K562 (cell line): ENCODE results near the gene ST3GAL5. TPM values are rescaled to one million over a fixed set of nuclear protein-coding genes. Genes with fewer than 3 reads are reported as not detected.

ENCODE experiments used
- ATAC-seq: fragments of 200-7000 bp; cut with Tn5 transposase; 3 replicates; pipeline ENCODE4 v1.9.1; 2020; ENCODE audit warnings: moderate library complexity
- BruUV-seq: library from RNA; stranded (reverse); fragments of 400-500 nt; replicated peaks from 2 replicates; lab custom pipeline; 2021; lab: Mats Ljungman, UMichigan
- CTCF ChIA-PET: fragments of 300-600 bp; formaldehyde crosslinking; extraction: SDS; loops from one replicate; lab custom pipeline; 2021; ENCODE audit warnings: low intra/inter-chr PET ratio; lab: Yijun Ruan, JAX
- POLR2A ChIA-PET: fragments of 300-600, 350-650 bp; sonication (Branson Sonifier 250); formaldehyde crosslinking; extraction: SDS; loops from one replicate; lab custom pipeline; 2021; ENCODE audit warnings: antibody characterized with exemption, inconsistent platforms; lab: Yijun Ruan, JAX
- DNase-seq, 4 experiments: peaks; one replicate each; pipeline versions ENCODE4 v3.0.0 to v3.0.0-alpha.2; 2011 to 2018; ENCODE audit warnings: low spot score in 3 of 4, mixed read lengths in 3 of 4; ENCODE audit errors: extremely low read depth in 1 of 4
- FAIRE-seq: peaks from 2 replicates; lab custom pipeline; 2011; peaks lifted over from hg19 to GRCh38; lab: Jason Lieb, UNC
- H2AFZ ChIP-seq: 2 replicates; pipeline ENCODE4 v1.6.0; 2011; ENCODE audit warnings: low read depth, low read length, control low read depth, inconsistent platforms
- H3K27ac ChIP-seq: fragments of 200-600 bp; 3 replicates; pipeline ENCODE4 v1.8.0; 2011; ENCODE audit warnings: low read depth, mild to moderate bottlenecking, control low read depth, inconsistent platforms, low read length, moderate library complexity, mixed read lengths; ENCODE audit errors: extremely low read depth
- H3K27me3 ChIP-seq, 2 experiments: fragments of 300-600 bp in 1 of 2; 2 replicates in 1 of 2; 3 replicates in 1 of 2; pipeline versions ENCODE4 v1.6.0 to v1.8.0; 2011; ENCODE audit warnings: inconsistent platforms in 2 of 2, low read length in 2 of 2, mild to moderate bottlenecking in 1 of 2, mixed read lengths in 1 of 2, moderate library complexity in 1 of 2; ENCODE audit not compliant: control insufficient read depth in 2 of 2, insufficient read depth in 2 of 2
- H3K36me3 ChIP-seq: fragments of 300-600 bp; 3 replicates; pipeline ENCODE4 v1.8.0; 2011; ENCODE audit warnings: mild to moderate bottlenecking, low read length, inconsistent platforms; ENCODE audit not compliant: control insufficient read depth, insufficient read depth
- H3K4me1 ChIP-seq, 2 experiments: fragments of 200-600 bp in 1 of 2; replicated peaks in 1 of 2; 2 replicates in 1 of 2; 3 replicates in 1 of 2; pipeline versions ENCODE4 v1.5.1 to v1.8.0; 2011; ENCODE audit warnings: inconsistent platforms in 2 of 2, low read length in 2 of 2, mild to moderate bottlenecking in 1 of 2, mixed read lengths in 1 of 2, moderate library complexity in 1 of 2; ENCODE audit not compliant: control insufficient read depth in 2 of 2, insufficient read depth in 2 of 2
- H3K4me2 ChIP-seq: 2 replicates; pipeline ENCODE4 v1.6.1; 2011; ENCODE audit warnings: low read length, control low read depth, inconsistent platforms, mixed read lengths; ENCODE audit not compliant: insufficient read depth
- H3K4me3 ChIP-seq: fragments of 200-600 bp; sonication (generic), shearing (Covaris generic); 2 replicates; pipeline ENCODE4 v1.5.1; 2016; ENCODE audit warnings: control low read depth, inconsistent platforms
- H3K79me2 ChIP-seq: fragments of 200-600 bp; 3 replicates; pipeline ENCODE4 v1.8.0; 2011; ENCODE audit warnings: low read length, inconsistent platforms; ENCODE audit not compliant: control insufficient read depth, insufficient read depth
- H3K9ac ChIP-seq, 2 experiments: 2 replicates each; pipeline versions ENCODE4 v1.6.0 to v1.6.1; 2011; ENCODE audit warnings: low read depth in 2 of 2, low read length in 2 of 2, control low read depth in 1 of 2, inconsistent platforms in 1 of 2, mild to moderate bottlenecking in 1 of 2, mixed read lengths in 1 of 2; ENCODE audit not compliant: insufficient read depth in 1 of 2
- H3K9me1 ChIP-seq: one replicate; pipeline ENCODE4 v1.6.0; 2011; ENCODE audit warnings: inconsistent platforms, mild to moderate bottlenecking, low read length, moderate library complexity; ENCODE audit not compliant: control insufficient read depth, insufficient read depth
- H3K9me3 ChIP-seq: replicated peaks from 2 replicates; pipeline ENCODE4 v1.5.1; 2011; ENCODE audit warnings: low read depth, low read length, inconsistent platforms; ENCODE audit not compliant: control insufficient read depth, insufficient read depth
- H4K20me1 ChIP-seq: replicated peaks from 2 replicates; pipeline ENCODE4 v1.6.1; 2011; ENCODE audit warnings: low read length, inconsistent platforms, mixed read lengths; ENCODE audit not compliant: control insufficient read depth, insufficient read depth
- RAD21 ChIP-seq, 2 experiments: fragments of 250-450 bp in 1 of 2; fragments of 450-650 bp in 1 of 2; sonication (Bioruptor Pico) in 1 of 2; formaldehyde crosslinking in 1 of 2; IDR thresholded peaks in 1 of 2; conservative IDR thresholded peaks in 1 of 2; 2 replicates each; pipeline versions ENCODE4 v1.4.0 to v1.8.0; 2020 to 2022; ENCODE audit warnings: mild to moderate bottlenecking in 2 of 2, moderate library complexity in 1 of 2
- SMC3 ChIP-seq: conservative IDR thresholded peaks from 2 replicates; pipeline ENCODE4 v1.6.1; 2011; ENCODE audit warnings: low read depth, low read length, improper control_type of control experiment; ENCODE audit not compliant: insufficient read depth
- WGBS: fragments of 100-300 bp; shearing (Covaris generic); methylation state at CpG from one replicate; pipeline ENCODE4 v1.1.6; 2016; ENCODE audit warnings: low coverage, mixed read lengths; ENCODE audit not compliant: insufficient coverage; ENCODE audit errors: missing lambda C conversion rate; 5-methylcytosine and 5-hydroxymethylcytosine counted together
- in situ Hi-C: fragments of 300-500 bp; cut with MboI; formaldehyde crosslinking; loops from 4 replicates; pipeline ENCODE4 v1.15.0; 2018; ENCODE audit warnings: inconsistent platforms, mixed read lengths
- intact Hi-C: fragments of 100-400 bp; cut with micrococcal nuclease; formaldehyde crosslinking; loops from 2 replicates; pipeline ENCODE4 v1.14.2; 2022
- polyA plus RNA-seq, 8 experiments: library from polyadenylated mRNA; depleted of rRNA in 4 of 8; stranded (reverse) in 5 of 8; unstranded in 3 of 8; fragments of >200 nt; fragmentation: Nextera tagmentation in 2 of 8; fragmentation: Illumina TruSeq in 1 of 8; extraction: Ambion mirVana in 2 of 8; extraction: Trizol in 1 of 8; gene quantifications; 2 replicates each; pipeline versions ENCODE4 v1.2.1 to v1.2.3, GENCODE V29; 2011 to 2014; ENCODE audit warnings: inconsistent platforms in 1 of 8, missing spikeins in 1 of 8
- total RNA-seq, 7 experiments: library from RNA; depleted of rRNA in 6 of 7; stranded (reverse); fragments of >200 nt in 6 of 7; fragmentation: Illumina TruSeq in 2 of 7; extraction: Trizol in 2 of 7; gene quantifications; 2 replicates each; pipeline versions ENCODE4 v1.2.1 to v1.2.3, GENCODE V29; 2011 to 2021; ENCODE audit warnings: low replicate concordance in 1 of 7
- TF ChIP-seq, protein P1 (sequence below), 3 experiments: IDR thresholded peaks in 2 of 3; conservative IDR thresholded peaks in 1 of 3; 2 replicates each; pipeline ENCODE4 v1.5.1; 2011 to 2012; ENCODE audit warnings: low read length in 3 of 3, mild to moderate bottlenecking in 3 of 3, control low read depth in 2 of 3, improper control_type of control experiment in 1 of 3, inconsistent platforms in 1 of 3, low read depth in 1 of 3, mixed read lengths in 1 of 3, moderate library complexity in 1 of 3; ENCODE audit not compliant: insufficient read depth in 2 of 3
- TF ChIP-seq, protein P2 (sequence below), 2 experiments: fragments of 200-800 bp in 1 of 2; sonication (Bioruptor generic) in 1 of 2; sonication (generic) in 1 of 2; formaldehyde crosslinking in 1 of 2; IDR thresholded peaks in 1 of 2; conservative IDR thresholded peaks in 1 of 2; 2 replicates each; pipeline versions ENCODE4 v1.5.0 to v1.6.1; 2016 to 2020; ENCODE audit warnings: missing compliant biosample characterization in 1 of 2, missing genetic modification characterization in 1 of 2, missing genetic modification reagents in 1 of 2
- TF ChIP-seq, protein P3 (sequence below), 2 experiments: fragments of 450-650 bp in 1 of 2; sonication (generic) in 1 of 2; formaldehyde crosslinking in 1 of 2; IDR thresholded peaks; 2 replicates each; pipeline versions ENCODE4 v1.7.1 to v1.9.0; 2016 to 2022; ENCODE audit warnings: inconsistent platforms in 1 of 2, mild to moderate bottlenecking in 1 of 2, missing genetic modification reagents in 1 of 2

Gene ST3GAL5
- total and polyA plus RNA-seq, 9 of the 15 experiments (the other 6 are each of a cell fraction or from before 2014, with no cell fraction given): 1.6 to 10.0 (median 4.2) TPM

DNA sequence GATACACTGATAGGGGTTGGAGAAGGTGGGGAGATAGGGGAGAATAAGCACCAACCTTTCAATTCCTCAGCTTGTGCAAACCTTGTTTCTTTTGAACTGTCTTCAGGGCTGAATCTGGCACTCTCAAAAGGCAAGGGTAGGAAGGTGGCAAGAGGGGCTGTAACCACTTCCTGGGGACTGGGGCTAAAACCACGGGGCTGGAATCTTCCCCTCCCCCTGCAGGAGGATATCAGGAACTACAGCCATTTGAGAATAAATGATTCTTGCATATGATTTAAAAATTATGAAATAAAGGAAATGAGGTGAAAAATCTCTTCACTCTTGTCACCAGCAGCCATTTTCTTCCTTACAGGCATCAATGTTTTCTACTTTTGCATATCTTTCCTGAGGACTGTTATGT lies 84.2 kb downstream of the ST3GAL5 start:
- ATAC-seq: peak; percentile 74
- no peaks in the 10 kb centered on the region for H3K9me1 ChIP-seq
- POLR2A ChIA-PET: interaction anchor here (0.6 kb wide), 1 partner anchor 189 kb away, joined by 3 read pairs; no protein-coding TSS in a partner anchor
- DNase-seq: peak; percentile 29 to 70 (median 66)
- intact Hi-C loops: loop anchor here (2.0 kb wide), 1 partner anchor 76 kb away; no protein-coding TSS in a partner anchor
- H3K79me2 ChIP-seq: no peaks in the 10 kb centered on the region
- H3K4me2 ChIP-seq: no peak overlapping the region
- TF ChIP-seq, protein P1, sequence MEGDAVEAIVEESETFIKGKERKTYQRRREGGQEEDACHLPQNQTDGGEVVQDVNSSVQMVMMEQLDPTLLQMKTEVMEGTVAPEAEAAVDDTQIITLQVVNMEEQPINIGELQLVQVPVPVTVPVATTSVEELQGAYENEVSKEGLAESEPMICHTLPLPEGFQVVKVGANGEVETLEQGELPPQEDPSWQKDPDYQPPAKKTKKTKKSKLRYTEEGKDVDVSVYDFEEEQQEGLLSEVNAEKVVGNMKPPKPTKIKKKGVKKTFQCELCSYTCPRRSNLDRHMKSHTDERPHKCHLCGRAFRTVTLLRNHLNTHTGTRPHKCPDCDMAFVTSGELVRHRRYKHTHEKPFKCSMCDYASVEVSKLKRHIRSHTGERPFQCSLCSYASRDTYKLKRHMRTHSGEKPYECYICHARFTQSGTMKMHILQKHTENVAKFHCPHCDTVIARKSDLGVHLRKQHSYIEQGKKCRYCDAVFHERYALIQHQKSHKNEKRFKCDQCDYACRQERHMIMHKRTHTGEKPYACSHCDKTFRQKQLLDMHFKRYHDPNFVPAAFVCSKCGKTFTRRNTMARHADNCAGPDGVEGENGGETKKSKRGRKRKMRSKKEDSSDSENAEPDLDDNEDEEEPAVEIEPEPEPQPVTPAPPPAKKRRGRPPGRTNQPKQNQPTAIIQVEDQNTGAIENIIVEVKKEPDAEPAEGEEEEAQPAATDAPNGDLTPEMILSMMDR (IDR thresholded peaks at IDR 0.05 in 2 of 3, conservative IDR thresholded peaks at IDR 0.05 in 1 of 3; ENCODE audit: insufficient read depth in 2 of 3, low read depth in 1 of 3, low read length in 3 of 3): peak; percentile 55 to 70 (median 67)
- TF ChIP-seq, protein P2, sequence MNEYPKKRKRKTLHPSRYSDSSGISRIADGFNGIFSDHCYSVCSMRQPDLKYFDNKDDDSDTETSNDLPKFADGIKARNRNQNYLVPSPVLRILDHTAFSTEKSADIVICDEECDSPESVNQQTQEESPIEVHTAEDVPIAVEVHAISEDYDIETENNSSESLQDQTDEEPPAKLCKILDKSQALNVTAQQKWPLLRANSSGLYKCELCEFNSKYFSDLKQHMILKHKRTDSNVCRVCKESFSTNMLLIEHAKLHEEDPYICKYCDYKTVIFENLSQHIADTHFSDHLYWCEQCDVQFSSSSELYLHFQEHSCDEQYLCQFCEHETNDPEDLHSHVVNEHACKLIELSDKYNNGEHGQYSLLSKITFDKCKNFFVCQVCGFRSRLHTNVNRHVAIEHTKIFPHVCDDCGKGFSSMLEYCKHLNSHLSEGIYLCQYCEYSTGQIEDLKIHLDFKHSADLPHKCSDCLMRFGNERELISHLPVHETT (CRISPR knock-in tag; conservative IDR thresholded peaks at IDR 0.05 in 1 of 2, IDR thresholded peaks at IDR 0.05 in 1 of 2): no peak
- TF ChIP-seq, protein P3, sequence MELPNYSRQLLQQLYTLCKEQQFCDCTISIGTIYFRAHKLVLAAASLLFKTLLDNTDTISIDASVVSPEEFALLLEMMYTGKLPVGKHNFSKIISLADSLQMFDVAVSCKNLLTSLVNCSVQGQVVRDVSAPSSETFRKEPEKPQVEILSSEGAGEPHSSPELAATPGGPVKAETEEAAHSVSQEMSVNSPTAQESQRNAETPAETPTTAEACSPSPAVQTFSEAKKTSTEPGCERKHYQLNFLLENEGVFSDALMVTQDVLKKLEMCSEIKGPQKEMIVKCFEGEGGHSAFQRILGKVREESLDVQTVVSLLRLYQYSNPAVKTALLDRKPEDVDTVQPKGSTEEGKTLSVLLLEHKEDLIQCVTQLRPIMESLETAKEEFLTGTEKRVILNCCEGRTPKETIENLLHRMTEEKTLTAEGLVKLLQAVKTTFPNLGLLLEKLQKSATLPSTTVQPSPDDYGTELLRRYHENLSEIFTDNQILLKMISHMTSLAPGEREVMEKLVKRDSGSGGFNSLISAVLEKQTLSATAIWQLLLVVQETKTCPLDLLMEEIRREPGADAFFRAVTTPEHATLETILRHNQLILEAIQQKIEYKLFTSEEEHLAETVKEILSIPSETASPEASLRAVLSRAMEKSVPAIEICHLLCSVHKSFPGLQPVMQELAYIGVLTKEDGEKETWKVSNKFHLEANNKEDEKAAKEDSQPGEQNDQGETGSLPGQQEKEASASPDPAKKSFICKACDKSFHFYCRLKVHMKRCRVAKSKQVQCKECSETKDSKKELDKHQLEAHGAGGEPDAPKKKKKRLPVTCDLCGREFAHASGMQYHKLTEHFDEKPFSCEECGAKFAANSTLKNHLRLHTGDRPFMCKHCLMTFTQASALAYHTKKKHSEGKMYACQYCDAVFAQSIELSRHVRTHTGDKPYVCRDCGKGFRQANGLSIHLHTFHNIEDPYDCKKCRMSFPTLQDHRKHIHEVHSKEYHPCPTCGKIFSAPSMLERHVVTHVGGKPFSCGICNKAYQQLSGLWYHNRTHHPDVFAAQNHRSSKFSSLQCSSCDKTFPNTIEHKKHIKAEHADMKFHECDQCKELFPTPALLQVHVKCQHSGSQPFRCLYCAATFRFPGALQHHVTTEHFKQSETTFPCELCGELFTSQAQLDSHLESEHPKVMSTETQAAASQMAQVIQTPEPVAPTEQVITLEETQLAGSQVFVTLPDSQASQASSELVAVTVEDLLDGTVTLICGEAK (IDR thresholded peaks at IDR 0.05): no peak
- TF ChIP-seq, protein P3 (CRISPR knock-in tag; IDR thresholded peaks at IDR 0.05): no peak
- TF ChIP-seq SMC3 (0 out of 2 replicates have a peak, but pooled peaks have one; percentile 26), RAD21 (CRISPR knock-in tag; conservative IDR thresholded peaks at IDR 0.05 in 1 of 2, IDR thresholded peaks at IDR 0.05 in 1 of 2) (peak in 1 of 2 experiments; percentile 43; a peak in 2 of 4 replicates)
- TF ChIP-seq, all 486 proteins: peak for 3
- H3K36me3 ChIP-seq: no peaks in the 10 kb centered on the region
- H3K4me3 ChIP-seq: no peak overlapping the region
- H3K4me1 ChIP-seq: no peaks in the 10 kb centered on the region
- in situ Hi-C loops: no loop called here
- H3K9ac ChIP-seq: no peak overlapping the region
- BruUV-seq: no TSS peak
- H2AFZ ChIP-seq: no peak overlapping the region
- H3K27me3 ChIP-seq: peaks cover 3 to 8% of the 10 kb centered on the region in 2 experiments; a peak in 3 of 5 replicates
- 0% methylated on average over 1 of the region's 1 CpG for WGBS
- peak; percentile 82 for FAIRE-seq
- 0 out of 2 replicates have a peak, but pooled peaks cover 2% of the 10 kb centered on the region for H3K9me3 ChIP-seq
- CTCF ChIA-PET: interaction anchor here (0.8 kb wide), 1 partner anchor 75 kb away, joined by 4 read pairs; no protein-coding TSS in a partner anchor
- H3K27ac ChIP-seq: no peak overlapping the region
- H4K20me1 ChIP-seq: peaks cover 4% of the 10 kb centered on the region; the same call in 1 of the 2 replicates
